Coronary artery (tissue), 2 donors: Measurements from ENCODE around the gene TRIOBP.
"Not testable (repeated sequence)": the region's sequence is repeated elsewhere in the genome, so short reads cannot be mapped to it uniquely, and the experiment has no call there.

Experiments
- DNase-seq: peaks from one replicate; pipeline ENCODE4 v3.0.0-alpha.2; 2017; ENCODE audit warnings: low spot score
- H3K27ac ChIP-seq, 2 donors: fragments of 200-600 bp; sonication (generic); one replicate each; pipeline ENCODE4 v1.5.1; 2016 to 2019
- H3K4me3 ChIP-seq: fragments of 200-600 bp; sonication (generic); 2 replicates; pipeline ENCODE4 v1.5.1; 2016; ENCODE audit warnings: mild to moderate bottlenecking, moderate library complexity
- TF ChIP-seq, protein P1 (sequence below): fragments of 200-600 bp; sonication (generic); IDR thresholded peaks from one replicate; pipeline ENCODE4 v1.5.1; 2019; ENCODE audit warnings: antibody characterized with exemption

TRIOBP gene

DNA sequence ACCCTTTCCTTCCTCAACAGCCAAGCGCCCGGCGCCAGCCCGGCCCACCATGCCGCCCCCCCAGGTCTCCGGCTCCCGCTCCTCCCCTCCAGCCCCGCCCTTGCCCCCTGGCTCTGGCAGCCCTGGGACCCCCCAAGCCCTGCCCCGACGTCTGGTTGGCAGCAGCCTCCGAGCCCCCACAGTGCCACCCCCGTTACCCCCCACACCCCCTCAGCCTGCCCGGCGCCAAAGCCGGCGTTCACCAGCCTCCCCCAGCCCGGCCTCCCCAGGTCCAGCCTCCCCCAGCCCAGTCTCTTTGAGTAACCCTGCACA is 41.6 kb upstream of the TRIOBP start:
- no peak for DNase-seq
- H3K4me3 ChIP-seq = no peak overlapping the region
- no peak overlapping the region for H3K27ac ChIP-seq
- TF ChIP-seq, protein P1, sequence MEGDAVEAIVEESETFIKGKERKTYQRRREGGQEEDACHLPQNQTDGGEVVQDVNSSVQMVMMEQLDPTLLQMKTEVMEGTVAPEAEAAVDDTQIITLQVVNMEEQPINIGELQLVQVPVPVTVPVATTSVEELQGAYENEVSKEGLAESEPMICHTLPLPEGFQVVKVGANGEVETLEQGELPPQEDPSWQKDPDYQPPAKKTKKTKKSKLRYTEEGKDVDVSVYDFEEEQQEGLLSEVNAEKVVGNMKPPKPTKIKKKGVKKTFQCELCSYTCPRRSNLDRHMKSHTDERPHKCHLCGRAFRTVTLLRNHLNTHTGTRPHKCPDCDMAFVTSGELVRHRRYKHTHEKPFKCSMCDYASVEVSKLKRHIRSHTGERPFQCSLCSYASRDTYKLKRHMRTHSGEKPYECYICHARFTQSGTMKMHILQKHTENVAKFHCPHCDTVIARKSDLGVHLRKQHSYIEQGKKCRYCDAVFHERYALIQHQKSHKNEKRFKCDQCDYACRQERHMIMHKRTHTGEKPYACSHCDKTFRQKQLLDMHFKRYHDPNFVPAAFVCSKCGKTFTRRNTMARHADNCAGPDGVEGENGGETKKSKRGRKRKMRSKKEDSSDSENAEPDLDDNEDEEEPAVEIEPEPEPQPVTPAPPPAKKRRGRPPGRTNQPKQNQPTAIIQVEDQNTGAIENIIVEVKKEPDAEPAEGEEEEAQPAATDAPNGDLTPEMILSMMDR = no peak

DNA sequence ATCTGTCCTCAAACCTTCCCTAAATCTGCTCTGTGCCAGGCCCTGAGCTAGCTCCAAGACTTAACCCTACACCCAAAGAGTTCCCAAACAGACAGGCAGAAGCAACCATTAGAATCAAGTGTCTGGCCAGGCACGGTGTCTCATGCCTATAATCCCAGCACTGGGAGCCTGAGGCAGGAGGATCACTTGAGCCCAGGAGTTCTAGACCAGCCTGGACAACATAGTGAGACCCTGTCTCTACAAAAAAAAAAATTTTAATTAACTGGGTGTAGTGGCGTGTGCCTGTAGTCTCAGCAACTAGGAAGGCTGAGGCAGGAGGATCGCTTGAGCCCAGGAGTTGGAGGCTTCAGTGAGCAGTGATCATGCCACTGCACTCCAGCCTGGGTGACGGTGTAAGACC is 40.3 kb upstream of the TRIOBP start:
- H3K27ac ChIP-seq, H3K4me3 ChIP-seq, DNase-seq: not testable (repeated sequence)

DNA sequence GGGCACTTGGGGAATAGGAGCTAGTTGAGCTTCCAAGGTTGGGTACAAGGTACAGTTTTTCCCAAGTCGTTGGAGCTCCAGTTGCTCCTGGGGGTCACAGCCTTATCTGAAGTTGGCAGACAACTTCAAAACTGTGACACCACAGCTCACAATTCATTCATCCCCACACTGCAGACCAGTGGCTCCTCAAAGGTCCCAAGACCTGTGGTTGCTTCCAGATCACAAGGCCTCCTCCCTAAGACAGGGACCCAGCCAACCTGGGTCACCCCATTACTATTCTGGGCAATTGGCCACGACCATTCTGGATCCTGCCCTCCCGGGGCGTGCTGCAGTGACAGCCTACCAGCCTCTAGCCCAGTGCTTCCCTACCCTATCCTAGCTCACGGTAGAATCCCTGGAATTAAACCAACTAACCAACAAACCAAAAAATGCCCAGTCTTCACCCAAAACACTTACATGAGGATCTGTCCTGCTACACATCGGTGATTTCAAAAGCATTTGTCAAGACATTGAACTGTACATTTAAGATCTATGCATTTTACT is 39.2 kb upstream of the TRIOBP start:
- TF ChIP-seq, protein P1 = no peak
- Histone ChIP-seq H3K4me3 (peak overlapping the region; percentile 65), H3K27ac (peak overlapping the region; percentile 55 to 89)
- no peak for DNase-seq

DNA sequence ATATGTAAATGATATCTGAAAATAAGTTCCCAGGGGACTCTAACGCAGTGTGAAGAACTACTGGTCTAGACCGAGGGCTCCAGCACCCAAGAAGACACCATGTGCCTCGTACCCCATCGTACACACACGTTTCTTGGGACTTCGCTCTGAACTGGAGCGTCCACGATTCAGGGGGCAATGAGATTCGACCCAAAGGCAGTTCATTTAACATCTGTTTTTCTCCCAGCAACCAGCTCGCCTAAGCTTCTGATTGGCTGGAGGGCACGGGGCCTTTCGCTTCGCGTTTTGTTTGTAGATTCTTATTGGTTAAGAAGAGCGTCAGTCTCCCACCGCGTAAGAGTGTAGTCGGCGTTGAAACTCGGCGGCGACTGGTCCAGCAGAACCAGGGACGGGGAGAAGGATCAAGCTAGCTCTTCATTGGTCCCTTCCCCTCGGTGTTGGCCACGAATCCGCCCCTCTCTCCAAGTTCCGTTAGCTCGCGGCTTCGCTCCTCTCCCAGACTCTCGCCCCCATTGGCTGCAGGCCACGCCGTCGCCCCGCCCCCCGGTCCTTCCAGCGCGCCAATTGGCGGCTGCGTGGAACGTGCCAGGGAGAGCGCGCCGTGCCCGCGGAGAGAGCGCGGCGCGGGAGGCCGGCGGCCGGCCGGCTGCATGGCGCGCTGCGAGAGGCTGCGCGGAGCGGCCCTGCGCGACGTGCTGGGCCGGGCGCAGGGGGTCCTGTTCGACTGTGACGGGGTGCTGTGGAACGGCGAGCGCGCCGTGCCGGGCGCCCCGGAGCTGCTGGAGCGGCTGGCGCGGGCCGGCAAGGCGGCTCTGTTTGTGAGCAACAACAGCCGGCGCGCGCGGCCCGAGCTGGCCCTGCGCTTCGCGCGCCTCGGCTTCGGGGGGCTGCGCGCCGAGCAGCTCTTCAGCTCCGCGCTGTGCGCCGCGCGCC is 38.4 kb upstream of the TRIOBP start, which contains the start of gene PDXP:
PDXP (plus strand) TSS at position 591 of the 933 bp plus-strand sequence; CDS start at position 651, 60 bp downstream.
- TF ChIP-seq, protein P1 = no peak
- DNase-seq = peak; percentile 100
- H3K4me3 ChIP-seq = peak within 1 kb of the TSS; percentile 91
- peak within 1 kb of the TSS; percentile 55 to 89 for H3K27ac ChIP-seq

DNA sequence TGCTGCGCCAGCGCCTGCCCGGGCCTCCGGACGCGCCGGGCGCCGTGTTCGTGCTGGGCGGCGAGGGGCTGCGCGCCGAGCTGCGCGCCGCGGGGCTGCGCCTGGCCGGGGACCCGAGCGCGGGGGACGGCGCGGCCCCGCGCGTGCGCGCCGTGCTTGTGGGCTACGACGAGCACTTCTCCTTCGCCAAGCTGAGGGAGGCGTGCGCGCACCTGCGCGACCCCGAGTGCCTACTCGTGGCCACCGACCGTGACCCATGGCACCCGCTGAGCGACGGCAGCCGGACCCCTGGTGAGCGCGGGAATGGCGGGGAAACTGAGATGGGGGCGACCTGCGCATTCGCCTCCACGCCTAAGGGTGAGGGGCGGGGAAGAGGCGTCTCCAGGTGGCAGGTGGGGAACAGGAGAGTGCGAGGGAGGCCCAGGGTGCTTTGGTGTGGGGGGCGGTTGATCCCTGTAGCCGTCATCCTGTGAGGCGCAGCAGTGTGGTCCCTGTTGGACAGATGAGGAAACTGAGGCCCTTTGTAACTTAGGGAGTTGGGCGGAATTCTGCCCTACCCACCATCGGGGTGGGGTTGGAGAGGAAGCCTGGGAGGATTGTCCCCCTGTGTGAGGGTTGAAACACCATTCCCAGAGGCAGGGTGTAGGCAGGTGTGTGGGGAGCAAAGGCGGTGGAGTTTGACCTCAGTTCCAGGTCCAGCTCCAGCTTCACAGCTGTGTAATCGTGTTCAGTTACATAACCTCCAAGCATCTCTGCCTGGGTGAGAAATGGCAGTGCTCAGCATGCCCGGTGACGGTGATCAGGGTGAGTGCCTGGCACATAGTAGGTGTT is 37.6 kb upstream of the TRIOBP start:
- TF ChIP-seq, protein P1 = no peak
- H3K4me3 ChIP-seq = peak overlapping the region; percentile 91
- peak; percentile 72 for DNase-seq
- H3K27ac ChIP-seq = peak overlapping the region in 1 of 2 donors; percentile 89

DNA sequence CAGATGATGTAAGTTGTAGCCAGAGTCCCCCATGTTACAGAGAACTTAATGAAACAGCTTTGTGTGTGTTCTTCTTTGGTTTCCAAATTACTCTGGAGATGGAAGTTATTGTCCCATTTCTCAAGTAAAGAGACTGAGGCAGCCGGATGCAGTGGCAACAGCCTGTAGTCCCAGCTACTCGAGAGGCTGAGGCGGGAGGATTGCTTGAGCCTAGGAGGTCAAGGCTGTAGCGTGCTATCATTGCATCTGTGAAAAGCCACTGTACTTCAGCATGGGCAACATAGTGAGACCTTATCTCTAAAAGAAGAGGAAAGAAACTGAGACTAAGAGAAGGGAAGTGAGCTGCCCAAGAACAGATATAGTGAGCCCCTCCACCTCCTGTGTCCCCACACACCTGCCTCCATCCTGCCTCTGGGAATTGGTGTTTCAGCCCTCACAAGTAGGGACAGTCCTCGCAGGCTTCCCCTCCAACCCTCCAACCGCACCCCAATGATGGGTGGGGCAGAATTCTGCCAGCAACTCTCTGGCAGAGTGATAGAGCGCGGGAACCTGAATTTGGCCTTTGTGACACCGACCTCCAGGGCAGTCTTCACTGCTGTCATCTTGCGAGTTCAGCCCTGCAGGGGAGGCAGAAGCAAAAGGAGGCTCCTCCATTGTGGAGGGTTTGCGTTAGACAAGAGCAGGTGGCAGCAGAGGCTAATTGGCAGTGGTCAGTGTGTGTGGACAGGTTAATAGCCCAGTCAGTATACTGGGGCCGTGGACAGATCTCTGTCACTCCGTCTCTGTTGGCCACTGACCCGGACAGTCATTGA is 36.7 kb upstream of the TRIOBP start:
- peak overlapping the region; percentile 91 for H3K4me3 ChIP-seq
- H3K27ac ChIP-seq = peak overlapping the region in 1 of 2 donors; percentile 75
- TF ChIP-seq, protein P1 = no peak
- DNase-seq = no peak
